WI38 (cell line): ENCODE measurements around the gene TMEM91.

Experiments used
- H3K4me3 ChIP-seq: 2 replicates; pipeline ENCODE4 v1.5.1; 2011; ENCODE audit warnings: low read depth, mild to moderate bottlenecking, control low read depth, low read length
- TF ChIP-seq, protein P1 (sequence below): IDR thresholded peaks from 2 replicates; pipeline ENCODE4 v1.5.1; 2012; ENCODE audit warnings: low read depth, mild to moderate bottlenecking, control low read depth, low read length

The TMEM91 gene

DNA sequence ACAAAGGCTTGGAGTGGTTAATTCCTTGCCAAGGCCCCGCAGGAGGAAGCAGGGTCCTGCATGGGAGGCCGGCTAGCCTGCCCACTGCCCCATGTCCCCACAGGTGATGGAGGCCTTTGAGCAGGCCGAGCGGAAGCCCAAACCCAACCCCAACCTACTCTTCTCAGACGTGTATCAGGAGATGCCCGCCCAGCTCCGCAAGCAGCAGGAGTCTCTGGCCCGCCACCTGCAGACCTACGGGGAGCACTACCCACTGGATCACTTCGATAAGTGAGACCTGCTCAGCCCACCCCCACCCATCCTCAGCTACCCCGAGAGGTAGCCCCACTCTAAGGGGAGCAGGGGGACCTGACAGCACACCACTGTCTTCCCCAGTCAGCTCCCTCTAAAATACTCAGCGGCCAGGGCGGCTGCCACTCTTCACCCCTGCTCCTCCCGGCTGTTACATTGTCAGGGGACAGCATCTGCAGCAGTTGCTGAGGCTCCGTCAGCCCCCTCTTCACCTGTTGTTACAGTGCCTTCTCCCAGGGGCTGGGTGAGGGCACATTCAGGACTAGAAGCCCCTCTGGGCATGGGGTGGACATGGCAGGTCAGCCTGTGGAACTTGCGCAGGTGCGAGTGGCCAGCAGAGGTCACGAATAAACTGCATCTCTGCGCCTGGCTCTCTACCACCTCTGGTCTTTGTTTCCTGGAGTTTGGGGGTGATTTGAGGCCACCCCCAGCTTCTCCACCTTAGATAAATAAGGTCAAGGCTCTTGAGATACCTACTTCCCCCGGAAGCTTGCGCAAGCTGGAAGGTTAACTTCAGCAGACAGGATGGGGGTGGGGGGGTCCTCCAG, 48.2 kb downstream of the TMEM91 start:
- TF ChIP-seq, protein P1, sequence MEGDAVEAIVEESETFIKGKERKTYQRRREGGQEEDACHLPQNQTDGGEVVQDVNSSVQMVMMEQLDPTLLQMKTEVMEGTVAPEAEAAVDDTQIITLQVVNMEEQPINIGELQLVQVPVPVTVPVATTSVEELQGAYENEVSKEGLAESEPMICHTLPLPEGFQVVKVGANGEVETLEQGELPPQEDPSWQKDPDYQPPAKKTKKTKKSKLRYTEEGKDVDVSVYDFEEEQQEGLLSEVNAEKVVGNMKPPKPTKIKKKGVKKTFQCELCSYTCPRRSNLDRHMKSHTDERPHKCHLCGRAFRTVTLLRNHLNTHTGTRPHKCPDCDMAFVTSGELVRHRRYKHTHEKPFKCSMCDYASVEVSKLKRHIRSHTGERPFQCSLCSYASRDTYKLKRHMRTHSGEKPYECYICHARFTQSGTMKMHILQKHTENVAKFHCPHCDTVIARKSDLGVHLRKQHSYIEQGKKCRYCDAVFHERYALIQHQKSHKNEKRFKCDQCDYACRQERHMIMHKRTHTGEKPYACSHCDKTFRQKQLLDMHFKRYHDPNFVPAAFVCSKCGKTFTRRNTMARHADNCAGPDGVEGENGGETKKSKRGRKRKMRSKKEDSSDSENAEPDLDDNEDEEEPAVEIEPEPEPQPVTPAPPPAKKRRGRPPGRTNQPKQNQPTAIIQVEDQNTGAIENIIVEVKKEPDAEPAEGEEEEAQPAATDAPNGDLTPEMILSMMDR: no peak
- no peak overlapping the region for H3K4me3 ChIP-seq

- no peak overlapping the region for H3K4me3 ChIP-seq
- TF ChIP-seq, protein P1: no peak
Measured at GRCh38 chr19:41425174-41426115, 49.1 kb downstream of the TMEM91 start.

- TF ChIP-seq, protein P1: no peak
- H3K4me3 ChIP-seq: no peak overlapping the region
Measured at GRCh38 chr19:41426116-41426841, 49.9 kb downstream of the TMEM91 start.

DNA sequence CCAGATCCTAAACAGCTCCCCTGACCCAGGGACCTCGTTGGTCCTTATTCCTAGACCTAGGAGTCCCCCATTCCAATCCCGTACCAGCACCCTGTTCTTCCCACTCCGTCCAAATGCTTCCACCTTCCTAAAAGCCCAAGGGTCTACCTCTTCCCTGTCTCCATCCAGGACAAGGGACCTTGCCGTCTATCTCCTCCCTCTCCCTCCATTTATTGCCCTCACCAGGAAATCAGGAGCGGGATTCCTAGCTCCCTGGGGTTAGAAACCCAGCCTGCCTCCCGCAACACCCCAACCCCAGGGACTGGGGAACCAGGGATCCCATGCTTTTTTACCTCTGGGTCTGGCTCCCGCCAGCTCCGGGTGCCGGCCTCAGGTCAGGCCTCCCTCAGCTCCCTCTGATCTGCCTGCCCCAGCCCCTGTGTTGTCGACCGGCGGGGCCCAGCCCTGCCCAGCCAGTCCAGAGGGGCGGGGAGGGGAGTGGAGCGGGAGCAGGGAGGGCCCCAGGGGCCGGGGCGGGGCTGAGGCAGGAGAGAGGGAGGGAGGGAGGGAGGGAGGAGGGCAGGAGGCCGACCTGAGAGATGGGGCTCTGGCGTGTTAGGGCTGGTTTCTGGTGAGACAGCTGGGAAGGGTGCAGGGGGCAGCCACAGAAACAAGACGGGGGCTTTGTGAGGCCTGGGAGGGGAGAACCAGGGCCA, 50.8 kb downstream of the TMEM91 start, which contains the start of gene B3GNT8:
B3GNT8 (minus strand) TSS at position 423 of the 695 bp plus-strand sequence. CDS start 596 bp downstream, outside the sequence.
- H3K4me3 ChIP-seq: peak within 1 kb of the TSS; percentile 54
- TF ChIP-seq, protein P1: no peak

DNA sequence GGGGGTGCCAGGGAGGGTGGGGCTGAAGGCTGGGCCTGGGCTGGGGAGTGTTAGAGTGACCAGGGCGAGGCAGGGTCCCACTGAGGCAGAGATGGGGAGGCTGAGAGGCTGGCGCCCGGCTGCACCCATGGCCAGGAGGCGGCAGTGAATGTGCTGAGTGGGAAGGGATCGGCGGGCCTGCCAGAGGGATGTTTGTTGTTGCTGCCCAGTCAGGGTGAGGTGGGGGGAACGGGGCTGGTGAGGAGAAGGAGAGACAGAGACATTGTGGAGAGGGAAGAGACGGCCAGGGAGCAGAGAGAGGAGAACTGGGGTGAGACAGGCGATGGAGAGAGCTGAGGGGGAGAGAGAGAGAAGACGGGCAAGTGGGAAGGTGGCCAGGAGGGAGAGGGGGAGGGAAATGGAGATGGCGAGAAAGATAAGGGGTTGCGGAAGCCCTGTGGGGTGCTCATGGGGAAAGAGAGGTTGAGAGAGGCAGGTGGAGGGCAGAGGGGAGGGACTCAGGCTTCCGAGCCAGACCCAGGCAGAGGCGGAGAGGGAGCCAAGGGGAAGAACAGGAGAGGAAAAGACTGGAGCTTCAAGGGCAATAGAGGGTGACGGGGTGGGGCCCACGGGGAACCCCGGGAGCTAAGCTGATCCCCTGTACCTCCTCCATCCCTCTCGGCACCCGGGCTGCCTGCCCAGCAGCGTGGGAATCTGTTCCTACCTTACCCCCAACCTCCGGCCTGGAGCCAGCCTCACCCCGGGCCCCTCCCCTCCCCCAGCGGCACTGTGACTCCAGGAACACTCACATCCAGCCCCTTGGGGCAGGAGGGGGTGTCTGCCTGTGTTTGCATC, 51.5 kb downstream of the TMEM91 start:
- TF ChIP-seq, protein P1: no peak
- H3K4me3 ChIP-seq: peak overlapping the region; percentile 32; the same call in 1 of the 2 replicates

DNA sequence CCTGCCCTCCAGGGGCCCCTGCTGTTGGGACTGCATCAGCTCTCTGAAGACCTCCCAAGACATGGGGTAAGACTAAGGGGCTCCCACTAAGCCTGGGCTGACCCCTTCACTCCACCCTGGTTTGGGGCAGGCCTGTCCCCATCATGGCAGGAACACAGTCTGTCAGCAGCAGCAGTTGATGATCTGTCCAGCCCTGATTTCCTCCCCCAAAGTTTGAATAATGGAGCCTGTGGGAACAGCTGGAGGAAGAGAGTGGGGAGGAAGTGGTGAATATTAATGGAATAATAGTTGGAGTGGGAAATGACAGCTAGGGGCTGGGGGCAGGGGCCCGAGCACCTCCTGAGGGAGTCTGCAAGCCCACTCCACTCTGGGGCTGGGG, 52.1 kb downstream of the TMEM91 start:
- H3K4me3 ChIP-seq: no peak overlapping the region
- TF ChIP-seq, protein P1: no peak
